Fibroblast of pulmonary artery (primary cell): Measurements from ENCODE around the gene INPP4A.
A peak's percentile ranks its signal among the peaks of the same experiment; 100 is the strongest.

Experiments used
- DNase-seq: peaks from one replicate; pipeline ENCODE4 v3.0.0-alpha.2; 2010; ENCODE audit warnings: low read depth
- H3K4me3 ChIP-seq: replicated peaks from 2 replicates; pipeline ENCODE4 v1.5.1; 2011; ENCODE audit warnings: low read depth, mild to moderate bottlenecking, control low read depth, low read length, moderate library complexity
- TF ChIP-seq, protein P1 (sequence below): IDR thresholded peaks from 2 replicates; pipeline ENCODE4 v1.5.1; 2011; ENCODE audit warnings: mild to moderate bottlenecking, control low read depth, low read length, inconsistent platforms; ENCODE audit errors: missing control alignments

INPP4A gene

GRCh38 chr2:98565286-98565860 is 120.7 kb downstream of the INPP4A start:
- TF ChIP-seq, protein P1, sequence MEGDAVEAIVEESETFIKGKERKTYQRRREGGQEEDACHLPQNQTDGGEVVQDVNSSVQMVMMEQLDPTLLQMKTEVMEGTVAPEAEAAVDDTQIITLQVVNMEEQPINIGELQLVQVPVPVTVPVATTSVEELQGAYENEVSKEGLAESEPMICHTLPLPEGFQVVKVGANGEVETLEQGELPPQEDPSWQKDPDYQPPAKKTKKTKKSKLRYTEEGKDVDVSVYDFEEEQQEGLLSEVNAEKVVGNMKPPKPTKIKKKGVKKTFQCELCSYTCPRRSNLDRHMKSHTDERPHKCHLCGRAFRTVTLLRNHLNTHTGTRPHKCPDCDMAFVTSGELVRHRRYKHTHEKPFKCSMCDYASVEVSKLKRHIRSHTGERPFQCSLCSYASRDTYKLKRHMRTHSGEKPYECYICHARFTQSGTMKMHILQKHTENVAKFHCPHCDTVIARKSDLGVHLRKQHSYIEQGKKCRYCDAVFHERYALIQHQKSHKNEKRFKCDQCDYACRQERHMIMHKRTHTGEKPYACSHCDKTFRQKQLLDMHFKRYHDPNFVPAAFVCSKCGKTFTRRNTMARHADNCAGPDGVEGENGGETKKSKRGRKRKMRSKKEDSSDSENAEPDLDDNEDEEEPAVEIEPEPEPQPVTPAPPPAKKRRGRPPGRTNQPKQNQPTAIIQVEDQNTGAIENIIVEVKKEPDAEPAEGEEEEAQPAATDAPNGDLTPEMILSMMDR = no peak
- DNase-seq = no peak
- H3K4me3 ChIP-seq = no peak overlapping the region

GRCh38 chr2:98565941-98566340 is 121.3 kb downstream of the INPP4A start:
- DNase-seq = no peak
- TF ChIP-seq, protein P1 = no peak

DNA sequence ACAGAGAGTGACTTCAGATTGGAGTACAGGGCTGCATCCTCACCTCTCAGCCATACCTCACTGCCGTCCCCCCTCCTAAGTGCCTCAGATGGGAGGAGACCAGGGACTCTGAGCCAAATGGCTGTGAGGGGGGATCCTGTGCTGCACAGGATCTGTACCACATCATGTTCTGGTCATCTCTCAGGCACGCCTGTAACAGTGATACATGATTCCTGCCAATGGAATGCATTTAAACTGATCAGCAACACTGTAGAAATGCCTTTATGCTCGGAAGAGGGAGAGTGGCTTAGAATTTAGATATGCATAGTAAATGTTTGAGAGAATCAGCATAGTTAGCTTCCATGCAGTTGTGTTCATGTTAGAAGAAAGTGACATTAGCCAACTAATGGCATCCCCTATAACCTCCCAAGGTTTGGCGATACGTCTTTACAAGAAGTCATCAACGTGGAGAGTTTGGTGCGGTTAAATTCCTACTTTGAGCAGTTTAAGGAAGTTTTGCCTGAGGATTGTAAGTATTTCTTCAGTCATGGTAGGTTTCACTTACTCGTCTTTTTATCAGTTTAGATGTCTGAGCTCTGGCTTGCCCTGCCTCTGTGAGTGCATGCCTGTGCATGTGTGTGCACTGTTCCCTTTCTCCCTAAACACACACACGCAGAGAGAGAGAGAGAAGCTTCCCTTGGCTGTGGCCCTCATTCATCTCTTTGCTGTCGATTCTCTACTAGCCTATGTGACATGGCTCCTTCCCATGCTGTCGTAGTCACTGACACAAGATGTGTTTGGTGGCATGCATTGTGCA is 123.7 kb downstream of the INPP4A start:
- no peak overlapping the region for H3K4me3 ChIP-seq
- TF ChIP-seq, protein P1 = no peak
- DNase-seq = no peak

More at GRCh38 chr2:98565941-98566340, 121.3 kb downstream of the INPP4A start:
- H3K4me3 ChIP-seq = no peak overlapping the region

- peak; percentile 26 for DNase-seq
- no peak overlapping the region for H3K4me3 ChIP-seq
- TF ChIP-seq, protein P1 = peak; percentile 74
Observed at GRCh38 chr2:98569197-98569793, 124.6 kb downstream of the INPP4A start.

DNA sequence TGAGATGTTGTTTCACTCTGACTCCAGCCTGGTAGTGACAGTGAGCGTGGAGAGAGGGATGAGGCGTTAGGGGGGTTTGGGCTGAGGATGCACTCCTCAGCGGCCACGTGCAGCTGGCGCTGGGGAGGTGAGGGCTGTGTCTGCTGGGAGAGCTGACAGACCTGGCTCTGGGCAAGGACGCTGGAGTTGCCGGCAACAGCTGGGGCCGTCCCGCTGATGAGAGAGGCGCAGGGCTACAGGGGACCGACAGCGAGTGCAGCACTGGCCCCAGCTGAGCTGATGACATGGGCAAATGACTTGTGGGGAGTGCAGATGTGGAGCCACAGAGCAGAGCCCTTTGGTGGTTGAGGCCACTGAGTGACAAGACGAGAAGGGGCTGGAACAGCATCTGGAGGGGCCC is 125.3 kb downstream of the INPP4A start:
- TF ChIP-seq, protein P1 = no peak

DNA sequence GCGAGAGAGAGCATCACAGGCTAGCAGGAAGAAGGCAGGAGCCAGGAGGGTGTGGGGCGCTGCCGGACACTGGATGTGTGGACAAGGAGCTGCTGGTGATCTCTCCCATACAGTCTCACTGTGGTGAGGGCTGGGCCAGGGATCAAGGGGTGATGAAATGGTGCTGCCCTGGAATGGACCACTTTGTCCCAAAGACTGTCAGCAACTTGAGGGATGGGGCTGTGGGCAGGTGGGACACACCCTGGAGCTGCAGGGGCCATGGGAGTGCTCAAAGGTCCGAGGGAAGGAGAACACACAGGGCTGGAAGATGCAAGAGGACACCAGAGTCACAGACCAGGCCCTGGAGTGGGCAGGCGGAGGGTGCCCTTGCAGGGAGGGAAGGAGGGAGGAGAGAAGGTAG is 125.7 kb downstream of the INPP4A start:
- no peak for DNase-seq
- H3K4me3 ChIP-seq = no peak overlapping the region
- TF ChIP-seq, protein P1 = no peak

More for the DNA sequence above, 125.3 kb downstream of the INPP4A start:
- no peak for DNase-seq
- H3K4me3 ChIP-seq = no peak overlapping the region
